ENCODE data around the gene SYNM.
A peak's percentile ranks its signal among the peaks of the same experiment; 100 is the strongest.

Gene SYNM

DNA sequence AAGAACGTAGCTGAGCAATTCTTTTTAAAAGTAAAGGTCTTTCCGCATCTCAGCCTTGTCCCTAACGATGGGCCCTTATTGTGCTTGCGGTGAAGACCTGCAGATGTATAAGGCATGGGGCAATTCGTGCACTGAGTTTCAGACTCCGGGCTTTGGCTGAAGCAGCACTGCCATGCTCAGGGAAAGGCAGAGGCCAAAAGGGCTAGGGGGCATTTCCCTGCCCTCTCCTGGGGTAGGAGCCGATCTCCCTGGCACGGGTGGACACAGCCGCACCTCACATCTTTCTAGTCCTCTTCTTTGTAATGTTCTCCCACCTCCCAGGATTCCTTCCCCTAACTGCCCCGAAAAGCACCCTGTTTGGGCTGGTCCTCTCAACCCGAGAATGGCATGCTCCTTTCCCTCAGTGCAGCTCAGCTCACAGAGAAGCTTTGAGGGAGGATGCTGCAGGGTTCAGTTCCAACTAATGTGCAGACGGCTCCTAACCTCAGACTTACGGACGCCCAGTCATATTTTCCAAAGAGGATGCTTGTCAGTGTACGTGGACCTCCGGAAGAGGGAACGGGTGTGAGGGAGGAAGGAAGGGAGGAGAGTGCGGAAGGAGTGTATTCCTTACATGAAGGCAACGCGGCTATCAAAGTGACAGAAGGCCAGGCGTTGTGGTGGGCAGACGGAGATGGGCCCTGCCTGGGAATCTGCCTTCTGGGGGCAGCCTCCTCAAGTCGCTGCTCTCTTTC, 61.2 kb downstream of the SYNM start:
- Mint-ChIP-seq H3K36me3 (ENCODE audit: low read depth) (peaks cover 52% of the 10 kb centered on the region), H3K27me3 (ENCODE audit: low read depth) (peaks cover 6% of the 10 kb centered on the region), H3K4me3 (no peak overlapping the region), H3K27ac (no peak overlapping the region), H3K9me3 (no peaks in the 10 kb centered on the region), H3K4me1 (peaks cover 4% of the 10 kb centered on the region)
- TF ChIP-seq, protein P1, sequence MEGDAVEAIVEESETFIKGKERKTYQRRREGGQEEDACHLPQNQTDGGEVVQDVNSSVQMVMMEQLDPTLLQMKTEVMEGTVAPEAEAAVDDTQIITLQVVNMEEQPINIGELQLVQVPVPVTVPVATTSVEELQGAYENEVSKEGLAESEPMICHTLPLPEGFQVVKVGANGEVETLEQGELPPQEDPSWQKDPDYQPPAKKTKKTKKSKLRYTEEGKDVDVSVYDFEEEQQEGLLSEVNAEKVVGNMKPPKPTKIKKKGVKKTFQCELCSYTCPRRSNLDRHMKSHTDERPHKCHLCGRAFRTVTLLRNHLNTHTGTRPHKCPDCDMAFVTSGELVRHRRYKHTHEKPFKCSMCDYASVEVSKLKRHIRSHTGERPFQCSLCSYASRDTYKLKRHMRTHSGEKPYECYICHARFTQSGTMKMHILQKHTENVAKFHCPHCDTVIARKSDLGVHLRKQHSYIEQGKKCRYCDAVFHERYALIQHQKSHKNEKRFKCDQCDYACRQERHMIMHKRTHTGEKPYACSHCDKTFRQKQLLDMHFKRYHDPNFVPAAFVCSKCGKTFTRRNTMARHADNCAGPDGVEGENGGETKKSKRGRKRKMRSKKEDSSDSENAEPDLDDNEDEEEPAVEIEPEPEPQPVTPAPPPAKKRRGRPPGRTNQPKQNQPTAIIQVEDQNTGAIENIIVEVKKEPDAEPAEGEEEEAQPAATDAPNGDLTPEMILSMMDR (IDR thresholded peaks at IDR 0.05; ENCODE audit: unreplicated experiment in 3 of 3), result no peak

DNA sequence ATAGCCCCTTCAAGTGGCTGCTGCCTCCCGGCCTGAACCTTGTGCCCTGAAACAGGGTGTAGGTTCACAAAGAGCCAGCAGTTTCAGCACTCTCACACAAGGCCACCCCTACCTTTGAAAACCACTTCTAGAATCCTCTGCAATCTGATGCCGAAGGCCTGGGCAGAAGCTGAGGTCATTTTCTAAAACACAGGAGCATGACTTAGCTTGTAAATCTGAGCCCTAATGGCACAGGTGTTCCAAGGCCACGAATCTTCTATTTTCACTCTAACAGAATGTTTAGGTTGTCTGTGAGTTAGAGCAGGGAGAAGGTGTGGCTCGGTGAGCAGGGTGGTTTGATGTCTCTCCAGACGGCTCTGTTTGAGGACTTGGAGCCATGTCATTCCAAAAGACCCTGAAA, 62.3 kb downstream of the SYNM start:
- Mint-ChIP-seq H3K36me3 (ENCODE audit: low read depth) (peaks cover 46% of the 10 kb centered on the region), H3K27ac (peak overlapping the region in 2 of 3 experiments; percentile 18 to 20), H3K4me3 (no peak overlapping the region), H3K4me1 (peaks cover 4% of the 10 kb centered on the region), H3K9me3 (no peaks in the 10 kb centered on the region), H3K27me3 (ENCODE audit: low read depth) (peaks cover 6% of the 10 kb centered on the region)
- TF ChIP-seq, protein P1 (IDR thresholded peaks at IDR 0.05; ENCODE audit: unreplicated experiment in 3 of 3), result no peak

- TF ChIP-seq, protein P1 (IDR thresholded peaks at IDR 0.05; ENCODE audit: unreplicated experiment in 3 of 3), result no peak
- peaks cover 46% of the 10 kb centered on the region for H3K36me3 Mint-ChIP-seq (ENCODE audit: low read depth)
- peaks cover 6% of the 10 kb centered on the region for H3K27me3 Mint-ChIP-seq (ENCODE audit: low read depth)
- H3K27ac Mint-ChIP-seq, result peak overlapping the region in 2 of 3 experiments; percentile 18 to 20
- H3K9me3 Mint-ChIP-seq, result no peaks in the 10 kb centered on the region
- no peak overlapping the region for H3K4me3 Mint-ChIP-seq
- peaks cover 4% of the 10 kb centered on the region for H3K4me1 Mint-ChIP-seq
Observed at GRCh38 chr15:99167640-99168039, 62.8 kb downstream of the SYNM start.

DNA sequence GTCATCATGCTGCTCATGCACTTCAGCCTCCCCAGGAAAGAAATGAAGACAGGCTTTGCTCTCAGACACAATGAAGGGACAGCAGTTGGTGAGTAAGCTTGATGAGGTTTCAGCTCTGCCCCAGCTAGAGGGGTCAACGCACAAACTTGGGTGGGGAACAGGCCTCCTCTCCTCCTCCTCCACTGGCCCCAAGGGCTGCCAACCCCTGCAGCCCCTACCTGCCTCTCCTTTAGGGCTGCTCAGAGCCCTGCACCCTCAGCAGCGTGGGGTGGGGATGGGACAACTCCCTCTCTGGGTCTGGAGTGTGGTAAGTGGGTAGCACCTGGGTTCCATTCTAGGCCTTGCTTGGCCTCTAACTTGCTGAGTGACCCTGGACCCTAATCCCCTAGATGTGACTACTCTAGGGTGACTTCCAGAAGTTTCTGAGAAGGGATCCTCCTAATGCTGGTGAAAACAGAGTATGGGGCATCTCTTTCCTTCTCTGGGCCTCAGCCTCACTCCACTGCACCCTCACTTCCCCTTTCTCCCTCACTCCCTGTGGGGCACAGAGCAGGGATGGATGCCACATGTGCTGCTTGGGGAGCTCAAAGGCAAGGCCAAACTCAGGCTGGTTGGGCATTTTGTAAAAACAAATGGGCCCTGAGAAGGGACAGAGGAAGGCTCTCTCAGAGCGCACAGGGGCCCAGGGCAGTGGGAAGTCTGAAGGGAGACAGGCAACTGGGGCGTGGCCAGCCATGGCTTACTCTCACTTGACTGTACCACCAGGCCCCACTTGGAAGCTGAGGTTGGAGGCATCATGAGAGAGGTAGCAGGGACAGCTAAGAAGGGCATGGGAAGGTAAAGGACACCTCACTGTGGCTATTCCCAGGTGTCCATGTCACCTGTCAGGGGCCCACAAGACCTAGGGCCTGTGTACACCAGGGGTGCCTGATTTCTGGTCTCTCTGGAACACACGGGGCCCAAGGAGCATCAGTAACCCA, 64.0 kb downstream of the SYNM start:
- Mint-ChIP-seq H3K4me3 (no peak overlapping the region), H3K4me1 (peaks cover 4% of the 10 kb centered on the region)
- TF ChIP-seq, protein P1 (IDR thresholded peaks at IDR 0.05; ENCODE audit: unreplicated experiment in 3 of 3), result no peak

DNA sequence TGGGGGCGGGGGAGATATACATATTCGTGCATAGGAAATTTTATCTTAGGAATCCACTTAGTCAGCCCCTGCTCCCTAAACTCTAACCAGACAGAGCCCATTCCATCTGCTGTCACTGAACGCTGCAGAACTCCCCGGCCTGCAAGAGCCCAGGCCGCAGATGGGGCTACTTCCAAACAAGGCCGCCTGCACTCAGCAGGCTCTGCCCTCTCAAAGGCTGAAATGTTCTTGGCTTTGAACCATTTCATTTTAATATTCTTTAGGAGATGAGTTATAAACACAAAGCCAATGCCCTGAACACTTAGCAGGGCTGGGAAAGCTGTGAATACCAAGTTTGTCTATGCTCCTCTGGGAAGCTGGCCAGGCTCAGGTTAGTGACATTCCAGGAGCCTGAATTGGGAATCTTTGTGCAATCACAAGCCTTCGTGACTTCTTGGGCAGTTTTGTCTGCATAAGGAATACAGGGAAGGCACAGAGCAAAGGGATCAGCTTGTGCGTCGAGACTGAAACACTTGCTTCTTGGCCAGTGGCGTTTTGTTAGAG, 65.0 kb downstream of the SYNM start:
- TF ChIP-seq, protein P1 (IDR thresholded peaks at IDR 0.05; ENCODE audit: unreplicated experiment in 3 of 3), result no peak
- peaks cover 6% of the 10 kb centered on the region for H3K27me3 Mint-ChIP-seq (ENCODE audit: low read depth)
- H3K4me3 Mint-ChIP-seq, result no peak overlapping the region
- H3K9me3 Mint-ChIP-seq, result no peaks in the 10 kb centered on the region
- H3K27ac Mint-ChIP-seq, result peak overlapping the region in 2 of 3 experiments; percentile 47 to 56
- peaks cover 43% of the 10 kb centered on the region for H3K36me3 Mint-ChIP-seq (ENCODE audit: low read depth)
- peaks cover 10% of the 10 kb centered on the region for H3K4me1 Mint-ChIP-seq

More for the DNA sequence above, 64.0 kb downstream of the SYNM start:
- Mint-ChIP-seq H3K27ac (peak overlapping the region in 2 of 3 experiments; percentile 47 to 56), H3K36me3 (ENCODE audit: low read depth) (peaks cover 44% of the 10 kb centered on the region), H3K27me3 (ENCODE audit: low read depth) (peaks cover 6% of the 10 kb centered on the region), H3K9me3 (no peaks in the 10 kb centered on the region)
